GM08714 (cell line): ENCODE results near the gene TSR1.

Source experiments
- H3K4me3 ChIP-seq: fragments of 200-500 bp; sonication (Bioruptor generic); 2 replicates; pipeline ENCODE4 v1.5.1; 2014; ENCODE audit warnings: mild to moderate bottlenecking, low read length, inconsistent platforms
- ZNF274 ChIP-seq: IDR thresholded peaks from 2 replicates; pipeline ENCODE4 v1.6.1; 2012; ENCODE audit warnings: mild to moderate bottlenecking, low read depth, low read length

The TSR1 gene

GRCh38 chr17:2295575-2295974 is 40.7 kb downstream of the TSR1 start:
- no peak for TF ChIP-seq ZNF274

GRCh38 chr17:2292100-2292499 is 44.2 kb downstream of the TSR1 start:
- no peak for TF ChIP-seq ZNF274
- H3K4me3 ChIP-seq = no peak overlapping the region

More at GRCh38 chr17:2295575-2295974, 40.7 kb downstream of the TSR1 start:
- H3K4me3 ChIP-seq = no peak overlapping the region

GRCh38 chr17:2289878-2290478 is 46.3 kb downstream of the TSR1 start:
- H3K4me3 ChIP-seq = no peak overlapping the region
- no peak for TF ChIP-seq ZNF274

- no peak overlapping the region for H3K4me3 ChIP-seq
- no peak for TF ChIP-seq ZNF274
Measured at GRCh38 chr17:2283302-2283701, 53.0 kb downstream of the TSR1 start.

- no peak for TF ChIP-seq ZNF274
- no peak overlapping the region for H3K4me3 ChIP-seq
Measured at GRCh38 chr17:2282297-2282873, 53.9 kb downstream of the TSR1 start.

GRCh38 chr17:2279707-2280106 is 56.5 kb downstream of the TSR1 start:
- H3K4me3 ChIP-seq = no peak overlapping the region
- TF ChIP-seq ZNF274 = no peak

GRCh38 chr17:2277429-2278170 is 58.7 kb downstream of the TSR1 start:
- H3K4me3 ChIP-seq = no peak overlapping the region
- TF ChIP-seq ZNF274 = no peak

- no peak for TF ChIP-seq ZNF274
- no peak overlapping the region for H3K4me3 ChIP-seq
Measured at GRCh38 chr17:2275722-2276121, 60.5 kb downstream of the TSR1 start.

GRCh38 chr17:2274414-2274813 is 61.8 kb downstream of the TSR1 start:
- no peak overlapping the region for H3K4me3 ChIP-seq
- TF ChIP-seq ZNF274 = no peak
